Measurements from ENCODE around the gene SSB. TPM values are rescaled to one million over a fixed set of nuclear protein-coding genes. Genes with fewer than 3 reads are reported as not detected.
"Not testable (repeated sequence)": the region's sequence is repeated elsewhere in the genome, so short reads cannot be mapped to it uniquely, and the experiment has no call there.

SSB gene
- total RNA-seq, 1 experiment from 2014 or later, result 108 TPM

DNA sequence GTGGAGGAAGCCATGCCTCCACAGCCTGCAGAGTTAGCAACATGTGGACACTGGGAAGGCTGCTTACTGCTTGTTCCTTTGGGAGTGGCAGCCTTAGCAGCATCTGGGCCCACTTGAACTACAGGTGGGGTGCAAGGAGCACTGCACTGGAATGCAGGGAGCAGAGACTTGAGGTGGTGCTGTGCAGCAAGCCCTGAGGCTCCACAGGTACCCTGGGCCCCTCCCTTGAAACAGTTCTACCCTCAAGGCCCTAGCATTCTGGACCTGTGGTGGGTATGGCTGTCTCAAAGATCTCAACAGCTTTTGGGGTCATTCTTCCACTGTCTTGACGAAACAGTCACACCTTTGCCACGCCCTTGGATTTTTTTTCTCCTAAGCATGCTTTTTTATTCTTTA is 42.1 kb downstream of the SSB start:
- Histone ChIP-seq H3K9ac (ENCODE audit: low read length) (no peak overlapping the region), H3K27ac (ENCODE audit: low read length) (no peak overlapping the region), H3K9me2 (replicated peaks; ENCODE audit: low read length) (no peaks in the 10 kb centered on the region), H3K27me3 (ENCODE audit: low read length) (no peaks in the 10 kb centered on the region), H3K9me3 (ENCODE audit: low read length) (no peaks in the 10 kb centered on the region), H4K20me1 (ENCODE audit: low read length) (no peaks in the 10 kb centered on the region), H2AFZ (ENCODE audit: low read length) (no peak overlapping the region), H3K4me1 (ENCODE audit: insufficient read depth, low read length) (no peaks in the 10 kb centered on the region), H3K36me3 (ENCODE audit: low read depth, low read length) (peaks cover 6% of the 10 kb centered on the region; the same call in 1 of the 2 replicates), H3F3A (ENCODE audit: low read length, unreplicated experiment) (no peaks in the 10 kb centered on the region), H3K79me2 (ENCODE audit: low read length) (peaks cover 85% of the 10 kb centered on the region), H3K4me3 (ENCODE audit: low read length) (no peak overlapping the region), H3K4me2 (ENCODE audit: low read length) (no peak overlapping the region)
- ATAC-seq (no peak), DNase-seq (no peak)
- POLR2A ChIA-PET (ENCODE audit: unreplicated experiment), result no interaction called here
- TF ChIP-seq EZH2 (IDR thresholded peaks at IDR 0.05; ENCODE audit: low read length, unreplicated experiment), result no peak
- TF ChIP-seq, protein P1, sequence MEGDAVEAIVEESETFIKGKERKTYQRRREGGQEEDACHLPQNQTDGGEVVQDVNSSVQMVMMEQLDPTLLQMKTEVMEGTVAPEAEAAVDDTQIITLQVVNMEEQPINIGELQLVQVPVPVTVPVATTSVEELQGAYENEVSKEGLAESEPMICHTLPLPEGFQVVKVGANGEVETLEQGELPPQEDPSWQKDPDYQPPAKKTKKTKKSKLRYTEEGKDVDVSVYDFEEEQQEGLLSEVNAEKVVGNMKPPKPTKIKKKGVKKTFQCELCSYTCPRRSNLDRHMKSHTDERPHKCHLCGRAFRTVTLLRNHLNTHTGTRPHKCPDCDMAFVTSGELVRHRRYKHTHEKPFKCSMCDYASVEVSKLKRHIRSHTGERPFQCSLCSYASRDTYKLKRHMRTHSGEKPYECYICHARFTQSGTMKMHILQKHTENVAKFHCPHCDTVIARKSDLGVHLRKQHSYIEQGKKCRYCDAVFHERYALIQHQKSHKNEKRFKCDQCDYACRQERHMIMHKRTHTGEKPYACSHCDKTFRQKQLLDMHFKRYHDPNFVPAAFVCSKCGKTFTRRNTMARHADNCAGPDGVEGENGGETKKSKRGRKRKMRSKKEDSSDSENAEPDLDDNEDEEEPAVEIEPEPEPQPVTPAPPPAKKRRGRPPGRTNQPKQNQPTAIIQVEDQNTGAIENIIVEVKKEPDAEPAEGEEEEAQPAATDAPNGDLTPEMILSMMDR (conservative IDR thresholded peaks at IDR 0.05; ENCODE audit: low read depth, low read length), result no peak
- TF ChIP-seq EZH2phosphoT487 (IDR thresholded peaks at IDR 0.05; ENCODE audit: borderline replicate concordance, low read length), result no peak
- CTCF ChIA-PET, result no interaction called here
- intact Hi-C loops (cut with micrococcal nuclease), result no loop called here
- BruUV-seq (replicated peaks), result no TSS peak

DNA sequence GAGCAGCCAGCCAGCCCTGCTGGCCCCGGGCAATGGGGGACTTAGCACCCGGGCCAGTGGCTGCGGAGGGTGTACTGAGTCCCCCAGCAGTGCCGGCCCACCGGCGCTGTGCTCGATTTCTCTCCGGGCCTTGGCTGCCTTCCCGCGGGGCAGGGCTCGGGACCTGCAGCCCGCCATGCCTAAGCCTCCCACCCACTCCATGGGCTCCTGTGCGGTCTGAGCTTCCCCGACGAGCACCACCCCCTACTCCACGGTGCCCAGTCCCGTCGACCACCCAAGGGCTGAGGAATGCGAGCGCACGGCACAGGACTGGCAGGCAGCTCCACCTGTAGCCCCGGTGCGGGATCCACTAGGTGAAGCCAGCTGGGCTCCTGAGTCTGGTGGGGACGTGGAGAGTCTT is 43.0 kb downstream of the SSB start:
- POLR2A ChIA-PET (ENCODE audit: unreplicated experiment), result not testable (repeated sequence)

DNA sequence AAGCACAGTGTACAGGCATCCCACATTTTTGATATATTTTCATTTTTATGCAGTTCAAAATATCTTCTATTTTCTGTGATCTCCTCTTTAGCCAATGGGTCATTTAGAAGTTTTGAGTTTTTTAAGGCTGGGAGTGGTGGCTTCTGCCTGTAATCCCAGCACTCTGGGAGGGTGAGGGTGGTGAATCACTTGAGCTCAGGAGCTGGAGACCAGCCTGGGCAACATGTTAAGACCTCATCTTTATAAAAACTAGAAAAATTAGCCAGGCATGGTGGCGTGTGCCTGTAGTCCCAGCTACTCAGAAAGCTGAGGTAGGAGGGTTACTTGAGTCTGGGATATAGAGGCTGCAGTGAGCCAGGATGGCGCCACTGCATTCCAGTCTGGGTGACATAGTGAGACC is 46.3 kb downstream of the SSB start:
- DNase-seq (no peak), ATAC-seq (no peak)
- CTCF ChIA-PET, result no interaction called here
- POLR2A ChIA-PET (ENCODE audit: unreplicated experiment), result no interaction called here
- Histone ChIP-seq H3K4me3 (ENCODE audit: low read length) (no peak overlapping the region), H3F3A (ENCODE audit: low read length, unreplicated experiment) (no peaks in the 10 kb centered on the region), H3K4me2 (ENCODE audit: low read length) (no peak overlapping the region), H3K79me2 (ENCODE audit: low read length) (peaks cover 85% of the 10 kb centered on the region), H3K27me3 (ENCODE audit: low read length) (no peaks in the 10 kb centered on the region), H3K9me2 (replicated peaks; ENCODE audit: low read length) (no peaks in the 10 kb centered on the region), H3K27ac (ENCODE audit: low read length) (no peak overlapping the region), H3K9me3 (ENCODE audit: low read length) (no peaks in the 10 kb centered on the region), H3K4me1 (ENCODE audit: insufficient read depth, low read length) (no peaks in the 10 kb centered on the region), H2AFZ (ENCODE audit: low read length) (no peak overlapping the region), H4K20me1 (ENCODE audit: low read length) (no peaks in the 10 kb centered on the region), H3K9ac (ENCODE audit: low read length) (no peak overlapping the region), H3K36me3 (ENCODE audit: low read depth, low read length) (peaks cover 6% of the 10 kb centered on the region; the same call in 1 of the 2 replicates)
- intact Hi-C loops (cut with micrococcal nuclease), result no loop called here
- TF ChIP-seq EZH2 (IDR thresholded peaks at IDR 0.05; ENCODE audit: low read length, unreplicated experiment), result no peak
- TF ChIP-seq, protein P1 (conservative IDR thresholded peaks at IDR 0.05; ENCODE audit: low read depth, low read length), result no peak
- TF ChIP-seq EZH2phosphoT487 (IDR thresholded peaks at IDR 0.05; ENCODE audit: borderline replicate concordance, low read length), result no peak
- no TSS peak for BruUV-seq (replicated peaks)

More for the DNA sequence above, 43.0 kb downstream of the SSB start:
- H3K27me3 ChIP-seq (ENCODE audit: low read length); H3K4me3 ChIP-seq (ENCODE audit: low read length); BruUV-seq (replicated peaks); H3K9me2 ChIP-seq (replicated peaks; ENCODE audit: low read length); H3K27ac ChIP-seq (ENCODE audit: low read length); H4K20me1 ChIP-seq (ENCODE audit: low read length); intact Hi-C loops (cut with micrococcal nuclease); CTCF ChIA-PET; H2AFZ ChIP-seq (ENCODE audit: low read length); H3K4me2 ChIP-seq (ENCODE audit: low read length); H3K36me3 ChIP-seq (ENCODE audit: low read depth, low read length); DNase-seq; H3F3A ChIP-seq (ENCODE audit: low read length, unreplicated experiment); H3K9ac ChIP-seq (ENCODE audit: low read length); ATAC-seq; H3K4me1 ChIP-seq (ENCODE audit: insufficient read depth, low read length); H3K9me3 ChIP-seq (ENCODE audit: low read length): not testable (repeated sequence)
- peaks cover 87% of the 10 kb centered on the region for H3K79me2 ChIP-seq (ENCODE audit: low read length)

DNA sequence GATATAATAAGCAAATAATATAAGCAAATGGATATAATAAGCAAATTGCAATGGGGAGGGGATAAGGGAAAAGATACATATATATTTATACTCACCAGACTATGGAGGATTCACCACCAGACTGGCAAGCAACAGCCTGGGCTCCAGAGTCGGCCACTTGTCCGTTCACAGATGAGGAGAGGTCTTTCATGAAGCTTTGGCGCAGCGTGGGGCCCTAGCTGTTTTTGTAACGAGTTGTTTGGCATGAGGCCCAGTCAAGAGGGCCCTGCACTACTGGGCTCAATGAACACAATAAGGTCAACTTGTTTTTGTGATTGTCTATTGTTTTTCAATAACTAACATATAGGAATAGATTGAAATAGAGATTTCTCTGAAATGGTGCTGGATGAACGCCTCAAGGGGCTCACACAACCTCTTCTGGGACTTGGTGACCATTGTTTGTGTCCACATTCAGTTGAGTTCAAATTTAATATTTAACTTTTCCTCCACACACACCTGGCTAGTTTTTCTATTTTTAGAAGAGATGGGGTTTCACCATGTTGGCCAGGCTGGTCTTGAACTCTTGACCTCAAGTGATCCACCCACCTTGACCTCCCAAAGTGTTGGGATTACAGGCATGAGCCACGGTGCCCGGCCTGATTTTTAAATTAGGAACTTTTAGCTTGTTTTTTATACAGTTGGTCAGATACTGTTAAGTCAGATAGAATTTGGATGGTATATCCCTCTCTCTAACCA is 50.5 kb downstream of the SSB start:
- BruUV-seq (replicated peaks); H3F3A ChIP-seq (ENCODE audit: low read length, unreplicated experiment); H3K27ac ChIP-seq (ENCODE audit: low read length); H4K20me1 ChIP-seq (ENCODE audit: low read length); intact Hi-C loops (cut with micrococcal nuclease); H3K9me3 ChIP-seq (ENCODE audit: low read length); H3K4me1 ChIP-seq (ENCODE audit: insufficient read depth, low read length); H3K4me2 ChIP-seq (ENCODE audit: low read length); H3K9me2 ChIP-seq (replicated peaks; ENCODE audit: low read length); DNase-seq; CTCF ChIA-PET; H2AFZ ChIP-seq (ENCODE audit: low read length); H3K4me3 ChIP-seq (ENCODE audit: low read length); H3K36me3 ChIP-seq (ENCODE audit: low read depth, low read length); ATAC-seq; POLR2A ChIA-PET (ENCODE audit: unreplicated experiment); H3K9ac ChIP-seq (ENCODE audit: low read length); H3K27me3 ChIP-seq (ENCODE audit: low read length): not testable (repeated sequence)
- H3K79me2 ChIP-seq (ENCODE audit: low read length), result peaks cover 92% of the 10 kb centered on the region

Measured in PC-3 (cell line).